CD4-positive, alpha-beta memory T cell (primary cell): ENCODE measurements around the gene MAD1L1. TPM values are rescaled to one million over a fixed set of nuclear protein-coding genes. Genes with fewer than 3 reads are reported as not detected.
A peak's percentile ranks its signal among the peaks of the same experiment; 100 is the strongest.

Experiments used
- CTCF ChIA-PET: fragments of 350-600 bp; sonication (Branson Sonifier 250); formaldehyde crosslinking; loops from one replicate; lab custom pipeline; 2021; ENCODE audit warnings: inconsistent platforms; ENCODE audit not compliant: partially characterized antibody; lab: Charles Lee
- POLR2A ChIA-PET: fragments of 350-600 bp; sonication (Branson Sonifier 250); formaldehyde crosslinking; loops from one replicate; lab custom pipeline; 2021; ENCODE audit not compliant: partially characterized antibody; lab: Charles Lee
- DNase-seq, 5 donors: peaks; one replicate each; pipeline versions ENCODE4 v3.0.0 to v3.0.0-alpha.2; 2020 to 2022; ENCODE audit warnings: mixed read lengths in 1 of 5
- H3K27ac ChIP-seq: one replicate; pipeline ENCODE4 v1.7.0; 2013; ENCODE audit warnings: low read depth, low read length
- H3K27me3 ChIP-seq: 2 replicates; pipeline ENCODE4 v1.7.0; 2013; ENCODE audit warnings: mild to moderate bottlenecking, low read length, moderate library complexity; ENCODE audit not compliant: insufficient read depth
- H3K36me3 ChIP-seq: 2 replicates; pipeline ENCODE4 v1.7.0; 2013; ENCODE audit warnings: mild to moderate bottlenecking, low read length, moderate library complexity; ENCODE audit not compliant: insufficient read depth
- H3K4me1 ChIP-seq: 2 replicates; pipeline ENCODE4 v1.7.0; 2013; ENCODE audit warnings: mild to moderate bottlenecking, low read length, moderate library complexity; ENCODE audit not compliant: insufficient read depth
- H3K4me3 ChIP-seq, 2 donors: one replicate each; pipeline ENCODE4 v1.7.0; 2013; ENCODE audit warnings: low read length in 2 of 2, mild to moderate bottlenecking in 1 of 2
- H3K9me3 ChIP-seq, 2 donors: one replicate each; pipeline ENCODE4 v1.7.0; 2013; ENCODE audit warnings: low read length in 2 of 2, control low read depth in 1 of 2; ENCODE audit not compliant: control insufficient read depth in 1 of 2
- H3K27ac Mint-ChIP-seq, 7 donors: one replicate each; pipeline ENCODE4 v1.8.0; 2020 to 2021; ENCODE audit warnings: mixed read lengths in 7 of 7, mild to moderate bottlenecking in 6 of 7, inconsistent platforms in 3 of 7, moderate library complexity in 3 of 7
- H3K27me3 Mint-ChIP-seq, 2 donors: one replicate each; pipeline ENCODE4 v1.8.0; 2020 to 2021; ENCODE audit warnings: mixed read lengths in 2 of 2
- H3K36me3 Mint-ChIP-seq, 2 donors: one replicate each; pipeline ENCODE4 v1.8.0; 2020 to 2021; ENCODE audit warnings: mixed read lengths in 2 of 2, inconsistent platforms in 1 of 2, mild to moderate bottlenecking in 1 of 2
- H3K4me1 Mint-ChIP-seq, 4 donors: one replicate each; pipeline ENCODE4 v1.8.0; 2020 to 2021; ENCODE audit warnings: mixed read lengths in 4 of 4, mild to moderate bottlenecking in 1 of 4
- H3K4me3 Mint-ChIP-seq, 8 donors: one replicate each; pipeline ENCODE4 v1.8.0; 2020 to 2021; ENCODE audit warnings: mixed read lengths in 8 of 8, mild to moderate bottlenecking in 7 of 8, moderate library complexity in 6 of 8, inconsistent platforms in 3 of 8
- H3K9me3 Mint-ChIP-seq, 8 donors: one replicate each; pipeline ENCODE4 v1.8.0; 2020 to 2021; ENCODE audit warnings: mixed read lengths in 8 of 8, mild to moderate bottlenecking in 5 of 8, inconsistent platforms in 3 of 8, moderate library complexity in 1 of 8
- intact Hi-C: fragments of 100-400 bp; cut with micrococcal nuclease; formaldehyde crosslinking; loops from one replicate; pipeline ENCODE4 v1.15.1; 2023
- polyA plus RNA-seq, 2 donors: library from polyadenylated mRNA; unstranded; fragments of 300-500 nt; fragmentation: Illumina TruSeq; gene quantifications; one replicate each; pipeline ENCODE4 v1.2.3, GENCODE V29; 2021
- total RNA-seq, 2 experiments: library from RNA; stranded (reverse); gene quantifications; one replicate each; pipeline ENCODE4 v1.2.3, GENCODE V29; 2021

MAD1L1 gene
- total and polyA plus RNA-seq, 4 experiments from 2014 or later: 89.9 to 132 (median 110) TPM

GRCh38 chr7:2022021-2022409 lies 210.7 kb downstream of the MAD1L1 start:
- no peak overlapping the region for H3K4me3 Mint-ChIP-seq
- no peak for DNase-seq
- CTCF ChIA-PET: no interaction called here

GRCh38 chr7:2019711-2020511 lies 212.8 kb downstream of the MAD1L1 start:
- Mint-ChIP-seq H3K27me3 (no peaks in the 10 kb centered on the region), H3K9me3 (peaks cover 0 to 14% (median 11%) of the 10 kb centered on the region in 8 donors), H3K27ac (peak overlapping the region in 4 of 7 donors; percentile 46 to 91 (median 88)), H3K36me3 (peaks cover 0 to 16% of the 10 kb centered on the region in 2 donors), H3K4me3 (peak overlapping the region in 5 of 8 donors; percentile 17 to 73 (median 67)), H3K4me1 (peaks cover 7 to 16% (median 8%) of the 10 kb centered on the region in 4 donors)
- Histone ChIP-seq H3K36me3 (no peaks in the 10 kb centered on the region), H3K4me1 (no peaks in the 10 kb centered on the region), H3K27me3 (no peaks in the 10 kb centered on the region), H3K4me3 (no peak overlapping the region), H3K27ac (no peak overlapping the region), H3K9me3 (no peaks in the 10 kb centered on the region)
- DNase-seq: peak; percentile 6 to 48 (median 32)
- ChIA-PET POLR2A (no interaction called here), CTCF (no interaction called here)
- intact Hi-C loops: no loop called here

More at GRCh38 chr7:2022021-2022409, 210.7 kb downstream of the MAD1L1 start:
- Histone ChIP-seq H3K9me3 (peaks cover 0 to 4% of the 10 kb centered on the region in 2 donors), H3K4me1 (no peaks in the 10 kb centered on the region), H3K4me3 (no peak overlapping the region), H3K27ac (no peak overlapping the region), H3K36me3 (no peaks in the 10 kb centered on the region), H3K27me3 (no peaks in the 10 kb centered on the region)
- POLR2A ChIA-PET: no interaction called here
- H3K4me1 Mint-ChIP-seq: peaks cover 7 to 16% (median 8%) of the 10 kb centered on the region in 4 donors
- intact Hi-C loops: no loop called here
- no peak overlapping the region for H3K27ac Mint-ChIP-seq
- peaks cover 10 to 31% of the 10 kb centered on the region in 2 donors for H3K36me3 Mint-ChIP-seq
- H3K27me3 Mint-ChIP-seq: no peaks in the 10 kb centered on the region
- H3K9me3 Mint-ChIP-seq: peaks cover 0 to 33% (median 28%) of the 10 kb centered on the region in 8 donors

- no peak for DNase-seq
- Mint-ChIP-seq H3K27me3 (no peaks in the 10 kb centered on the region), H3K4me3 (no peak overlapping the region), H3K9me3 (peaks cover 0 to 9% (median 5%) of the 10 kb centered on the region in 8 donors), H3K4me1 (peaks cover 7 to 16% (median 8%) of the 10 kb centered on the region in 4 donors), H3K27ac (no peak overlapping the region), H3K36me3 (peaks cover 0 to 10% of the 10 kb centered on the region in 2 donors)
- Histone ChIP-seq H3K4me3 (no peak overlapping the region), H3K27ac (no peak overlapping the region), H3K4me1 (no peaks in the 10 kb centered on the region), H3K36me3 (no peaks in the 10 kb centered on the region), H3K9me3 (no peaks in the 10 kb centered on the region), H3K27me3 (no peaks in the 10 kb centered on the region)
- ChIA-PET CTCF (no interaction called here), POLR2A (no interaction called here)
- intact Hi-C loops: no loop called here
Observed at GRCh38 chr7:2019461-2019710, 213.4 kb downstream of the MAD1L1 start.

- Mint-ChIP-seq H3K4me3 (no peak overlapping the region), H3K36me3 (peaks cover 0 to 5% of the 10 kb centered on the region in 2 donors), H3K4me1 (peaks cover 7 to 16% (median 8%) of the 10 kb centered on the region in 4 donors), H3K27ac (peak overlapping the region in 2 of 7 donors; percentile 70 to 77), H3K9me3 (peaks cover 0 to 3% (median 0%) of the 10 kb centered on the region in 8 donors), H3K27me3 (no peaks in the 10 kb centered on the region)
- Histone ChIP-seq H3K4me3 (no peak overlapping the region), H3K9me3 (no peaks in the 10 kb centered on the region), H3K4me1 (no peaks in the 10 kb centered on the region), H3K36me3 (no peaks in the 10 kb centered on the region), H3K27ac (no peak overlapping the region), H3K27me3 (no peaks in the 10 kb centered on the region)
- POLR2A ChIA-PET: no interaction called here
- no peak for DNase-seq
- CTCF ChIA-PET: no interaction called here
- intact Hi-C loops: no loop called here
Observed at GRCh38 chr7:2018569-2019460, 213.9 kb downstream of the MAD1L1 start.

GRCh38 chr7:2017914-2018568 lies 214.7 kb downstream of the MAD1L1 start:
- ChIA-PET POLR2A (no interaction called here), CTCF (no interaction called here)
- H3K36me3 ChIP-seq: no peaks in the 10 kb centered on the region
- Mint-ChIP-seq H3K9me3 (peaks cover 0 to 3% (median 0%) of the 10 kb centered on the region in 8 donors), H3K36me3 (peaks cover 5 to 7% of the 10 kb centered on the region in 2 donors), H3K4me1 (peaks cover 7 to 16% (median 8%) of the 10 kb centered on the region in 4 donors), H3K27ac (peak overlapping the region in 2 of 7 donors; percentile 36 to 42), H3K4me3 (no peak overlapping the region), H3K27me3 (no peaks in the 10 kb centered on the region)
- no peak overlapping the region for H3K27ac ChIP-seq
- DNase-seq: no peak
- H3K9me3 ChIP-seq: no peaks in the 10 kb centered on the region
- H3K27me3 ChIP-seq: no peaks in the 10 kb centered on the region
- no peak overlapping the region for H3K4me3 ChIP-seq
- intact Hi-C loops: no loop called here
- no peaks in the 10 kb centered on the region for H3K4me1 ChIP-seq

- H3K27me3 ChIP-seq: no peaks in the 10 kb centered on the region
- H3K36me3 ChIP-seq: no peaks in the 10 kb centered on the region
- no peak overlapping the region for H3K4me3 ChIP-seq
- no peak overlapping the region for H3K27ac ChIP-seq
- Mint-ChIP-seq H3K27me3 (no peaks in the 10 kb centered on the region), H3K4me3 (no peak overlapping the region), H3K9me3 (peaks cover 0 to under 1% (median 0%) of the 10 kb centered on the region in 8 donors), H3K4me1 (peaks cover 6 to 16% (median 7%) of the 10 kb centered on the region in 4 donors), H3K36me3 (peaks cover under 1 to 10% of the 10 kb centered on the region in 2 donors), H3K27ac (peak overlapping the region in 2 of 7 donors; percentile 36 to 42)
- ChIA-PET CTCF (no interaction called here), POLR2A (no interaction called here)
- no peaks in the 10 kb centered on the region for H3K9me3 ChIP-seq
- no peak for DNase-seq
- intact Hi-C loops: no loop called here
- no peaks in the 10 kb centered on the region for H3K4me1 ChIP-seq
Observed at GRCh38 chr7:2017481-2017891, 215.3 kb downstream of the MAD1L1 start.
